HL-60 (cell line): ENCODE measurements around the gene FLAD1.

Source experiments
- DNase-seq, 2 experiments: peaks; one replicate each; pipeline ENCODE4 v3.0.0-alpha.2; 2010 to 2020; ENCODE audit warnings: low read depth in 1 of 2, low spot score in 1 of 2
- H3K27ac ChIP-seq: fragments of 250-450 bp; sonication (Bioruptor Pico); replicated peaks from 2 replicates; pipeline ENCODE4 v1.5.1; 2020; ENCODE audit warnings: mild to moderate bottlenecking, moderate library complexity
- H3K27me3 ChIP-seq: fragments of 250-450 bp; sonication (Bioruptor Pico); 2 replicates; pipeline ENCODE4 v1.5.1; 2021; ENCODE audit warnings: mild to moderate bottlenecking, moderate library complexity; ENCODE audit not compliant: insufficient read depth, poor library complexity, severe bottlenecking
- H3K4me3 ChIP-seq: replicated peaks from 2 replicates; pipeline ENCODE4 v1.5.1; 2011; ENCODE audit warnings: mild to moderate bottlenecking, control low read depth, low read length; ENCODE audit not compliant: insufficient read depth
- CTCF ChIP-seq: IDR thresholded peaks from one replicate; pipeline ENCODE4 v1.5.1; 2011; ENCODE audit warnings: low read length, control low read depth, inconsistent platforms; ENCODE audit not compliant: insufficient read depth
- GABPA ChIP-seq: IDR thresholded peaks from 2 replicates; pipeline ENCODE4 v1.6.1; 2012; ENCODE audit warnings: low read depth
- POLR2AphosphoS5 ChIP-seq: IDR thresholded peaks from 2 replicates; pipeline ENCODE4 v1.6.1; 2012; ENCODE audit warnings: low read depth
- REST ChIP-seq: IDR thresholded peaks from 2 replicates; pipeline ENCODE4 v1.6.1; 2012; ENCODE audit warnings: low read depth; ENCODE audit not compliant: insufficient replicate concordance
- SPI1 ChIP-seq: IDR thresholded peaks from 2 replicates; pipeline ENCODE4 v1.6.1; 2012; ENCODE audit warnings: low read depth, mild to moderate bottlenecking, borderline replicate concordance

FLAD1 gene

GRCh38 chr1:155026588-155026987 lies 43.4 kb downstream of the FLAD1 start:
- Histone ChIP-seq H3K27ac (no peak overlapping the region), H3K4me3 (no peak overlapping the region), H3K27me3 (no peaks in the 10 kb centered on the region)
- DNase-seq: no peak
- TF ChIP-seq GABPA (no peak), POLR2AphosphoS5 (no peak), REST (no peak), CTCF (no peak), SPI1 (no peak)

- no peak for DNase-seq
- TF ChIP-seq GABPA: no peak
- no peak for TF ChIP-seq SPI1
- TF ChIP-seq POLR2AphosphoS5: no peak
- no peak for TF ChIP-seq CTCF
- no peak for TF ChIP-seq REST
- Histone ChIP-seq H3K27me3 (no peaks in the 10 kb centered on the region), H3K4me3 (no peak overlapping the region), H3K27ac (no peak overlapping the region)
These were observed 46.5 kb downstream of the FLAD1 start for GRCh38 chr1:155029513-155030242.

- H3K27me3 ChIP-seq: no peaks in the 10 kb centered on the region
- no peak overlapping the region for H3K4me3 ChIP-seq
- no peak for DNase-seq
- H3K27ac ChIP-seq: no peak overlapping the region
- no peak for TF ChIP-seq SPI1
- TF ChIP-seq CTCF: no peak
- no peak for TF ChIP-seq POLR2AphosphoS5
- no peak for TF ChIP-seq REST
- no peak for TF ChIP-seq GABPA
These were observed 47.2 kb downstream of the FLAD1 start for GRCh38 chr1:155030243-155030795.
